Omental fat pad (tissue), 4 donors: Measurements from ENCODE around the gene KIF2C. TPM values are rescaled to one million over a fixed set of nuclear protein-coding genes. Genes with fewer than 3 reads are reported as not detected.
"Not testable (repeated sequence)": the region's sequence is repeated elsewhere in the genome, so short reads cannot be mapped to it uniquely, and the experiment has no call there.

Experiments used
- ATAC-seq: fragments of 150-250 bp; one replicate; pipeline ENCODE4 v1.9.1; 2016; ENCODE audit warnings: mild to moderate bottlenecking, moderate library complexity; ENCODE audit not compliant: low FRiP score
- DNase-seq: peaks from one replicate; pipeline ENCODE4 v3.0.0-alpha.2; 2019; ENCODE audit warnings: low spot score
- CTCF ChIP-seq, 3 donors: fragments of 450-650 bp; IDR thresholded peaks; one replicate each; pipeline ENCODE4 v1.5.1; 2016 to 2017; ENCODE audit warnings: antibody characterized with exemption in 3 of 3, mild to moderate bottlenecking in 3 of 3, moderate library complexity in 2 of 3
- total RNA-seq, 4 donors: library from RNA; depleted of rRNA; stranded (reverse); fragments of >200 nt; gene quantifications; one replicate each; pipeline ENCODE4 v1.1.0, GENCODE V29; 2016

The KIF2C gene
- total RNA-seq, 4 donors from 2014 or later: 0.19 to 2.8 (median 0.93) TPM

- ATAC-seq (peak; percentile 79), DNase-seq (no peak)
- peak in 2 of 3 donors; percentile 98 to 100 for TF ChIP-seq CTCF (IDR thresholded peaks at IDR 0.05)
Measured at GRCh38 chr1:44786138-44786840, 46.7 kb downstream of the KIF2C start.

GRCh38 chr1:44786841-44787426, 47.3 kb downstream of the KIF2C start:
- no peak for TF ChIP-seq CTCF (IDR thresholded peaks at IDR 0.05)
- no peak for ATAC-seq

GRCh38 chr1:44787506-44787905, 47.9 kb downstream of the KIF2C start:
- no peak for TF ChIP-seq CTCF (IDR thresholded peaks at IDR 0.05)
- DNase-seq (no peak), ATAC-seq (no peak)

More at GRCh38 chr1:44786841-44787426, 47.3 kb downstream of the KIF2C start:
- no peak for DNase-seq

- TF ChIP-seq CTCF (IDR thresholded peaks at IDR 0.05): no peak
- no peak for ATAC-seq
Measured at GRCh38 chr1:44788120-44788860, 48.7 kb downstream of the KIF2C start, which contains the start of gene BEST4. Gene BEST4, minus strand, starts transcription at chr1:44788170. Its CDS starts 465 bp downstream, at chr1:44787705.

GRCh38 chr1:44790968-44791801, 51.5 kb downstream of the KIF2C start:
- no peak for TF ChIP-seq CTCF (IDR thresholded peaks at IDR 0.05)
- ATAC-seq (no peak), DNase-seq (no peak)

More at GRCh38 chr1:44788120-44788860, 48.7 kb downstream of the KIF2C start, which contains the start of gene BEST4:
- no peak for DNase-seq

- DNase-seq (no peak), ATAC-seq (no peak)
- no peak for TF ChIP-seq CTCF (IDR thresholded peaks at IDR 0.05)
Measured at GRCh38 chr1:44792736-44793502, 53.3 kb downstream of the KIF2C start.

GRCh38 chr1:44797886-44798285, 58.2 kb downstream of the KIF2C start:
- DNase-seq, ATAC-seq: not testable (repeated sequence)
